Vagina (tissue), 2 donors: Measurements from ENCODE around the gene HCN3.

Experiments
- CTCF ChIP-seq, 3 experiments: fragments of 450-650 bp in 2 of 3; fragments of 200-600 bp in 1 of 3; sonication (generic) in 1 of 3; IDR thresholded peaks; one replicate each; pipeline ENCODE4 v1.5.1; 2017 to 2019; ENCODE audit warnings: antibody characterized with exemption in 3 of 3, mild to moderate bottlenecking in 2 of 3, moderate library complexity in 2 of 3
- POLR2AphosphoS5 ChIP-seq, 2 donors: sonication (generic); formaldehyde crosslinking; IDR thresholded peaks; one replicate each; pipeline ENCODE4 v1.9.0; 2017; ENCODE audit warnings: antibody characterized with exemption in 2 of 2, mild to moderate bottlenecking in 2 of 2, low read depth in 1 of 2; ENCODE audit not compliant: insufficient read depth in 1 of 2

DNA sequence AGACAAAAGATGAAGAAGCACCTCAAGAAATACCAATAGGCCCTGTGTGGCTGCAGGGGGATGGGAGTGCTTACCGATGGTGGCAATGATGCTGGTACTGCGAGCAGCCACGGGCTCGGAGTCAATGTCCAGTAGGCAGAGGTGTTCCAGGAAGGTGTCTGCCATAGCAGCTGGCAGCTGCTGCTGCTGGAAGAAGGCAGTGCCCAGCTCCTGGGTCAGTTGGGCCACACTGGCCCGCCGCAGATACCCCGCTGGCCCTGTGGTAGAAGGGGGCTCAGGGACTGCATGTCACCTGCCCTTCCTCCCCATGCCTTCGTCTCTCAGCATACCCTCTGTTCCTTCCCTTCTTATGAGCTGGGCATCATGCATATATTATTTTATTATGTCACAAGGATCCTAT, 22.8 kb downstream of the HCN3 start:
- TF ChIP-seq CTCF (IDR thresholded peaks at IDR 0.05): no peak
- TF ChIP-seq POLR2AphosphoS5 (IDR thresholded peaks at IDR 0.05; ENCODE audit: insufficient read depth in 1 of 2, low read depth in 1 of 2): no peak
